ENCODE measurements around the gene NAPG. TPM values are rescaled to one million over a fixed set of nuclear protein-coding genes. Genes with fewer than 3 reads are reported as not detected.
"Not testable (repeated sequence)": the region's sequence is repeated elsewhere in the genome, so short reads cannot be mapped to it uniquely, and the experiment has no call there.

Gene NAPG
- total and polyA plus RNA-seq, 4 donors = 8.1 to 23.0 (median 14.6) TPM

- peaks cover 4 to 29% (median 19%) of the 10 kb centered on the region in 4 donors for H3K36me3 ChIP-seq (ENCODE audit: control insufficient read depth in 4 of 4, insufficient read depth in 3 of 4, low read depth in 1 of 4, low read length in 3 of 4)
- TF ChIP-seq FOXA1 (IDR thresholded peaks at IDR 0.05) = no peak
- no peak for TF ChIP-seq RXRA (IDR thresholded peaks at IDR 0.05)
- no peak for TF ChIP-seq REST (IDR thresholded peaks at IDR 0.05)
- no peak for TF ChIP-seq GABPA (IDR thresholded peaks at IDR 0.05 in 1 of 2, conservative IDR thresholded peaks at IDR 0.05 in 1 of 2)
- TF ChIP-seq MAX (IDR thresholded peaks at IDR 0.05) = no peak
- TF ChIP-seq FOXA2 (IDR thresholded peaks at IDR 0.05) = no peak
- no peak for TF ChIP-seq EGR1 (IDR thresholded peaks at IDR 0.05; ENCODE audit: low read depth in 2 of 2)
- TF ChIP-seq JUND (IDR thresholded peaks at IDR 0.05) = no peak
- TF ChIP-seq ZBTB33 (IDR thresholded peaks at IDR 0.05) = no peak
- no peak for TF ChIP-seq RAD21 (IDR thresholded peaks at IDR 0.05)
- TF ChIP-seq HNF4G (IDR thresholded peaks at IDR 0.05) = no peak
- TF ChIP-seq HNF4A (conservative IDR thresholded peaks at IDR 0.05) = no peak
- no peak for TF ChIP-seq YY1 (IDR thresholded peaks at IDR 0.05)
- H3K9me3 ChIP-seq (ENCODE audit: control insufficient read depth in 4 of 4, low read length in 3 of 4) = no peaks in the 10 kb centered on the region
- H3K4me3 ChIP-seq (ENCODE audit: low read depth in 1 of 3, low read length in 3 of 3) = no peak overlapping the region
- H3K27ac ChIP-seq (ENCODE audit: low read depth in 1 of 2, low read length in 2 of 2) = no peak overlapping the region
- no peaks in the 10 kb centered on the region for H3K27me3 ChIP-seq (ENCODE audit: control insufficient read depth in 4 of 4, insufficient read depth in 4 of 4, low read length in 3 of 4)
- no peaks in the 10 kb centered on the region for H3K4me1 ChIP-seq (ENCODE audit: control insufficient read depth in 4 of 4, insufficient read depth in 4 of 4, low read length in 3 of 4)
- WGBS = 76% methylated on average over 2 of the region's 2 CpGs
- no peak overlapping the region for H3K9ac ChIP-seq (ENCODE audit: low read depth in 1 of 2, low read length in 2 of 2)
- no peak for DNase-seq (ENCODE audit: low spot score)
These were observed 11.9 kb downstream of the NAPG start for GRCh38 chr18:10537765-10538164.

- WGBS = 96% methylated on average over 5 of the region's 5 CpGs
These were observed 13.3 kb downstream of the NAPG start for GRCh38 chr18:10539124-10539523.

GRCh38 chr18:10543277-10543676 lies 17.4 kb downstream of the NAPG start:
- peaks cover 9 to 48% (median 38%) of the 10 kb centered on the region in 4 donors for H3K36me3 ChIP-seq (ENCODE audit: control insufficient read depth in 4 of 4, insufficient read depth in 3 of 4, low read depth in 1 of 4, low read length in 3 of 4)
- TF ChIP-seq REST (IDR thresholded peaks at IDR 0.05) (no peak), FOXA2 (IDR thresholded peaks at IDR 0.05) (no peak), HNF4A (conservative IDR thresholded peaks at IDR 0.05) (no peak), FOXA1 (IDR thresholded peaks at IDR 0.05) (no peak), EGR1 (IDR thresholded peaks at IDR 0.05; ENCODE audit: low read depth in 2 of 2) (no peak), TAF1 (conservative IDR thresholded peaks at IDR 0.05) (no peak), GABPA (IDR thresholded peaks at IDR 0.05 in 1 of 2, conservative IDR thresholded peaks at IDR 0.05 in 1 of 2) (no peak), HNF4G (IDR thresholded peaks at IDR 0.05) (no peak), ATF3 (IDR thresholded peaks at IDR 0.05) (no peak), JUND (IDR thresholded peaks at IDR 0.05) (no peak), ZBTB33 (IDR thresholded peaks at IDR 0.05) (no peak), SP1 (IDR thresholded peaks at IDR 0.05) (no peak), YY1 (IDR thresholded peaks at IDR 0.05) (no peak), RAD21 (IDR thresholded peaks at IDR 0.05) (no peak), RXRA (IDR thresholded peaks at IDR 0.05) (no peak)

More at GRCh38 chr18:10539124-10539523, 13.3 kb downstream of the NAPG start:
- DNase-seq (ENCODE audit: low spot score); H3K27ac ChIP-seq (ENCODE audit: low read depth in 1 of 2, low read length in 2 of 2); H3K9me3 ChIP-seq (ENCODE audit: control insufficient read depth in 4 of 4, low read length in 3 of 4); H3K4me3 ChIP-seq (ENCODE audit: low read depth in 1 of 3, low read length in 3 of 3); H3K4me1 ChIP-seq (ENCODE audit: control insufficient read depth in 4 of 4, insufficient read depth in 4 of 4, low read length in 3 of 4); H3K9ac ChIP-seq (ENCODE audit: low read depth in 1 of 2, low read length in 2 of 2); H3K27me3 ChIP-seq (ENCODE audit: control insufficient read depth in 4 of 4, insufficient read depth in 4 of 4, low read length in 3 of 4): not testable (repeated sequence)
- H3K36me3 ChIP-seq (ENCODE audit: control insufficient read depth in 4 of 4, insufficient read depth in 3 of 4, low read depth in 1 of 4, low read length in 3 of 4) = peaks cover 4 to 29% (median 23%) of the 10 kb centered on the region in 4 donors

More at GRCh38 chr18:10543277-10543676, 17.4 kb downstream of the NAPG start:
- Histone ChIP-seq H3K4me1 (ENCODE audit: control insufficient read depth in 4 of 4, insufficient read depth in 4 of 4, low read length in 3 of 4) (no peaks in the 10 kb centered on the region), H3K27ac (ENCODE audit: low read depth in 1 of 2, low read length in 2 of 2) (no peak overlapping the region), H3K27me3 (ENCODE audit: control insufficient read depth in 4 of 4, insufficient read depth in 4 of 4, low read length in 3 of 4) (no peaks in the 10 kb centered on the region), H3K9ac (ENCODE audit: low read depth in 1 of 2, low read length in 2 of 2) (no peak overlapping the region), H3K4me3 (ENCODE audit: low read depth in 1 of 3, low read length in 3 of 3) (no peak overlapping the region), H3K9me3 (ENCODE audit: control insufficient read depth in 4 of 4, low read length in 3 of 4) (no peaks in the 10 kb centered on the region)
- DNase-seq (ENCODE audit: low spot score) = no peak
